HG03060 (cell line): Measurements from ENCODE around the gene ZNF609.

Experiments used
- ATAC-seq: cut with Tn5 transposase; IDR thresholded peaks from one replicate; pipeline ENCODE4 v1.9.1; 2021; ENCODE audit warnings: low read depth, moderate number of reproducible peaks; ENCODE audit not compliant: unreplicated experiment

ZNF609 gene

DNA sequence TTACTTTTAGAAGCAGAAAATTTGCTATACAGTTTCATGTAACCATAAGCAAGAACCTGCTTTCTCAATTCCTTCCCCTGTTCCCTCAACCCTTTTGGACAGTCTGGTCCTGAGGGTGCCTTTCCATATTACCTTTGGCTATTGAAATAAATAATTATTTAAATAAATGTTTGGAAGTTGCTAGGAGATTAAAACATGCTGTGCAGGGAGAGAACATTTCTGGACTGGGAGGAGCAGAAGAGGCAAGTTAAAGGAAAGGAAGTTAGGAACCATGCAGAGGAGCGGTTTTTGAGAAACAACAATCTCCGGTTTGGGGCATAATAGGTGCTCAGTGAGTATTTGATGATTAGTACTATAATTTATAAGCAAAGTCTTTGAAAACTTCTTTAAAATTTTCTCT lies 41.8 kb downstream of the ZNF609 start:
- no peak for ATAC-seq

DNA sequence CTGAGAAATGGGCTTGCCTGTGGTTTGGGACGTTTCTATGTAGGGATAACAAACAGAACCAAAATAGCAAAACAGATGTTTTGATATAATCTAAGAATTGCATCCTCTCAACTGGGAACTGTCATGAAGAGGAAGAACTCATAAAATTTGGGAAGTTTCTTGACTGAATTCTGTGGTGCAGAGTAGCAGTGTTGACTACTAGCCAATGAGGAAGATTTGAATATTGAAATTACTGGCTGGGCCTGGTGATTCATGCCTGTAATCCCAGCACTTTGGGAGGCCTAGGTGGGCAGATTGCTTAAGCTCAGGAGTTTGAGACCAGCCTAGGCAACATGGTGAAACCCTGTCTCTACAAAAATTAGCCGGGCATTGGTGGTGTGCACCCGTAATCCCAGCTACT lies 42.2 kb downstream of the ZNF609 start:
- ATAC-seq, result no peak

DNA sequence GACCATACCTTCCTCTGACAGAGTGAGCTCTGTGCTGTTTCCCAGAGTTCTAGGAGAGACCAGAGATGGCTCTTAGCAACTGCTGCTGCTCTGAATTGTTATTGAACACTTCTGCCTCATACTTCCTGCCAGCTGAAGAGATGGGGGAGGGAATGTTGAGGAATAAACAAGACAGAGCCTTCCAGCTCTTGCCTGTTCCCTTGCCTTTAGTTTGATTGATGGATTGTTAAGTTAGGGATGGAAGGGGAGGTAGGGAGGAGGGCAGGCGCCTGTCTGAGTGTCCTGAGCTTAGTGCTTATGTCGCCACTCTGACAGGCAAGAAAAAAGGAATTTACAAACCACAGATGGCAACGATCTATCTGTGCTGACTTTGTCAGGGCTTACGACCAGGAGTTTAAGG lies 42.8 kb downstream of the ZNF609 start:
- no peak for ATAC-seq

DNA sequence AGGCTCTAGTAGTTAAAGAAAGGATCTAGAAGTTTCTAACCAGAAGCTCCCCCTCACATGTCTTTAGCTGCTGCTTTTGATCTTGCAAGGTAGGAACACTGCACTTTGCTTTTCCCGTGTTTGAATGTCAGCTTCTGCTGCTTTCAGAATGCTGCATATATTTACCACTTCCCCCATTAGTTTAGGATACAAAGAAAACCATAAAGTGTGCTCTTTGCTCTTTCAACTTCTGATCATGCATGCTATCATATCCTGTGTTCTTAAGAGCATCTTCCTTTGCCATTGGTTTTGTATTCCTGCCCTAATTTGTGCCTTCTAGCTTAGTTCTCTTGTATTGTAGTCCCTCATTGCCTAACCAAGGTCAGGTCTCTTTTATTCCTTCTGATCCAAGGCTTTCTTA lies 43.3 kb downstream of the ZNF609 start:
- ATAC-seq, result no peak

DNA sequence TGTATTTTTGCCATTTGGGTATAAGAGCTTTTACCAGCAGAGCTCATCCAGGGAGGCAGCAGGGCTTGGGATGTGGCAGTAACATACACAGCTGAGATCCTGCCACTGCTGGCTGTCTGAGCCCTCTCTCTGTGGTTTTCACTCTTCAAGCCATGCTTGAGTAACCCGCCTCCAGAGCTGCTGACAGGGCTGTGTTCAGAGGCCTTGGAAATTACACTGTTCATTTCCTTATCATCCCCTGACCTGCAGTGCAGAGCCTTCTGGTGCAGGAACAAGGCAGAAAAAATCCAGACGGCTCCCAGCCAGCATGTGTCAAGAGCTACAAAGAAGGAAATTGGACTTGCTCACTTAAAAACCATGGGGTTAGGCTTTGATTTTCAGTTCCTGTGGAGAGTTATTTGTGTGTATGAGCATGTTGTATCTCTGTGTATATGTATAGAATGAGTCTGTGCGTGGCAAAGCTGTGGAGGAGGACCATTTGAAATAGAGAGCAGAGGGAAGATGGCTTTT lies 47.0 kb downstream of the ZNF609 start:
- ATAC-seq, result no peak

DNA sequence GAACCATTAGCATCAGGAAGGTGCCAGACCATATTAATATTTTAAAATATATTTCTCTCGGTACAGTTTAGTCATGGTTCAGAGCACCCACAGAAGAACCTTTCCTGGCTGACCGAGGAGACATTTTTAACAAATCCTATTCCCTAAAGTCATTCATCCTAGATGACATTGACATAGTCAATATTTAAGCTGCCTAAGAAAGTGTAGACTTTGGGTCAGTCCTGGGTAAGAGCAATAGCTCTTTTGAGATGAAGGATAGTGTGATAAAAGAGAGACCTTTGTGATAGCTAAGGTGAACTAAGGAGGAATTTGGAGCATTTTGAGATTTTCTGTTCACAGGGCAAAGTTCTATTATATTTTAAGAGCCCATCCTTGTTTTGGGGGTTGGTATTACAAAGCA lies 47.5 kb downstream of the ZNF609 start:
- no peak for ATAC-seq

DNA sequence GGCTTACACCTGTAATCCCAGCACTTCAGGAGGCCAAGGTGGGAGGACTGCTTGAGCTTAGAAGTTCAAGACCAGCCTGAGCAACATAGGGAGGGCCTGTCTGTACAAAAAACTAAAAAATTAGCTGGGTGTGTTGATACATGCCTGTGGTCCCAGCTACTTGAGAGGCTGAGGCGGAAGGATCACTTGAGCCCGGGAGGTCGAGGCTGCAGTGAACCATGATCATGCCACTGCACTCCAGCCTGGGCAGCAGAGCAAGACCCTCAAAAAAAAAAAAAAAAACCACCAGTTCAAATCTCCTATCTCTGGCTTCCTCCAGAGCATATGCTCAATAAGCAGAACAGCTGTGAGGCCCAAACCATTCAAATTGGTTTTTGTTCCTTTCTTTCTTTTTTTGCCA lies 53.4 kb downstream of the ZNF609 start:
- no peak for ATAC-seq

DNA sequence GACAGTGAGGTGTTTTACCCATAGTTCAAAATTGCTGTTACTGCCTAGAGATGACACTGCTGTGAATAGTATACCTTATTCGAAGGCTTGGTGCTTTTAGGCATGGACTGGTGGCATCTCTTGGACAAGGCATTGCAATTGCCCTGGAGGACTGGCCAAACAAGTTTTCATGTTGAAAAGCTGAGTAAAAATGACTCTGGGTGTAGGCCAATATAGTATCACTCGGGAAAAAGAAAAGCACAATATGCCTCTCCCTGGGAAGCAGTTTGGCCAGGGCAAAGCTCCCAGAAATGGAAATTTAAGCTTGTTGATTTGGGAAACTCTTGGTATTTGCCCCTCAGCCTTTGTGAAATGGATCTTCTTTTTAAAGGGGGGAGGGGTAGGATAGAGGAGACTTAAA lies 54.8 kb downstream of the ZNF609 start:
- ATAC-seq, result no peak

DNA sequence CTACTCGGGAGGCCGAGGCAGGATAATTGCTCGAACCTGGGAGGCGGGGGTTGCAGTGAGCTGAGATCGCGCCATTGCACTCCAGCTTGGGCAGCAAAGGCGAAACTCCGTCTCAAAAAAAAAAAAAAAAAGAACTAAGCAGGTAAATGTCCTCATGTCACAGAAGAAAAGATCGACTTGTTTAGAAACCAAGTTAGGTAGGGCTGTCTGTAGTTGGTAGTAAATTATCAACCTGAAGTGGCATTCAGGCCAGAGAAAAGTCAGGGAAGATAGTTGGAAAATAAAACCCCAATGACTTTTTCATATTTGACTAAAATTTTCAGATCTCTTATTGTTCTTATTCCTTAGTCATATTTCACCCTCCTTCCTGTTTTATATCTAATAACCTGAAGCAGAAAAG lies 55.4 kb downstream of the ZNF609 start:
- ATAC-seq, result no peak

DNA sequence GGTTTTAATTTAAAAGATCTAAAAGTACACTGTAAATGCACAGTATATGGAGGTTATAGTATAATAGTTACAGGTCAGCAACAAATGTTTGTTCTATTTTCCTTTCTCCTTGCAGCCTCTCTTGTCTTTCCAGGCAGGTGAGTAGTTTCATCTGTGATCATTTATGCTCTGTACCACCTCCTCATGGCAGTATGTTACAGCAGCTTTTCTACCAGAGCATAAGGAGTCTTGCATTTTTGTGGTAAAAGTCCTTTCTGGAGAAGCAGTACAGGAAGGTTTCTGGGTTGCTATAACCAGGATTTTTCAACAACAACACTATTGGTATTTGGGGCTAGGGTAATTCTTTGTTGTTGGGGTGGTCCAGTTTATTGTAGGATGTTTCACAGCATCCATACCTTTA lies 59.5 kb downstream of the ZNF609 start:
- no peak for ATAC-seq

DNA sequence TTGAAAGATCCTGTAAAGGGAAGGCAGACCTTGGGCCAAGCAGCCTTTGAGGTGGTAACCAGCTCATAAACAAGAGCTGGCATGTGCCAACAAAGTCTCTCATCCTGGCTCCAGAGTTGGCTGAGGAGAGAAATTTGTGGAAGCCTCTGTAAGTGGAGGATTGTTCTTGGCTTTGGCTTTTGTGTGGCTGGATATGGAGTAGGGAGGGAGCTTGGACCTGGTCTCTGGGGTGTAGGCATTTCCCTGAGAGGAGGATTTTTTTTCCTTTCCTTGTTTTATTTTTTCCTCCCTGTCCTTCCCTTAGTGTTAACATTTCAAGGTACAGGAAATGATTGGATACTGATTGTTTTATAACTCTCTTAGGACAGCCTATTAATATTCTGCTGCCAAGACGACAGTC lies 60.8 kb downstream of the ZNF609 start:
- ATAC-seq, result no peak

DNA sequence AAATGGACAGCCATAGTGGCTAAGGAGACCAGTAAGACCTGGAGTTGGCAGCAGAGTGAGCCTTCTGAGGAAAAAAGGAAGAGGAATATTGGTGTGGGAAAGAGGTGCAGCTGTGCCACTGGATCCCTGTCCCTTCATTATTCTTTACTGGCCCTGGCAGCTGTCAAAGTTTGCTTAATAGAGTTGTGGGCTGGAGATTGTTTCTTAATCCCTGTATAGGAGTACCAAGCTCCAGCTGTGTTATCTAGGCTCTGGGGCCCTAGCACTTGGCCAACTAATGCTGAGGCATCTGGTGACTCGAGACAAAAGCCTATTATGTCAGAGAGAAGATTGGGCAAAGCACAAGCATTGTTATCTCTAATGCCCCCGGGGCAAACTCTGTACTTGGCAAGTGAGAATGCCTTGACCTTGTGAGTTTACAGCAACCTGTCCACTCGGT lies 61.4 kb downstream of the ZNF609 start:
- no peak for ATAC-seq

DNA sequence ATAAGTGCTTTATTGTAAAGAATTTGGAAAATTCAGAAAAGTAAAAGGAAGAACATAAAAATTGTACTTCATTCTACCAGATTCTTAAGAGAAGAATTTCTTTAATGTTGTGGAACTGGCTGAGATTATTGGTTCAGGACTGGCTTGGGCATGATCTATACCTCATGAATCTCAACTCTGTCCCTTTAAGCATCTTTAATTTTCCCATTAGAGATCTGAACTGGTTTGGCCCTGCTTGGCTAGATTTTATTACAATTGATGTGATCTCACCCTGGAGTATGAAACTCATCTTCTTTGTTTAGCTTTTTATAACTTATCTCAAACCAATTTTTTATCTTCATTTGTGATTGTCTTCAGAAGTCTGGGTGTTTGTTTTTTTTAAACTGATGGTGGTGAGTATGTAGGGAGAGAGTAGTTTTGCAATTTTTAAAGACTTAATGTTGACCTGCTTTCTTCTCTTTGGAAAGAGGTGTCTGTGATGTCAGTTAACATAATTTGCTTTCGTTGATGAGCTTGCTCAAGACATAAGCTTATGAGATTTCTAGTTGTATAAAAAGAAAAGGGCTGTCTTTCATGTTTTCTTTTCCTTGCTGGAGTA lies 61.9 kb downstream of the ZNF609 start:
- no peak for ATAC-seq

DNA sequence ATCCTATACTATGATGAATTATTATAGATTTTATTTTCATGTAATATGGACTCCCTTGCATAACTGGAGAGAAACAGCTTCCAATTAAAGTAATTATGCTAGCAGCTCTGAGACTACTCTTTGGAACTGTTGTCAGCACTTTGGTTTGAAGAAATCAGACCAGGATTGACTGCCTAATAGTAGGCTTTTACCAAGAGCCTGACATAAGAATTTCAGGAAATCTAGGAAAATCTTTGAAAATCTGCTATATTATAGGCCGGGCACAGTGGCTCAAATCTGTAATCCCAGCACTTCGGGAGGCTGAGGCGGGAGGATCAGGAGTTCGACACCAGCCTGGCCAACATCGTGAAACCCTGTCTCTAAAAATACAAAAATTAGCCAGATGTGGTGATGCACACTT lies 62.9 kb downstream of the ZNF609 start:
- no peak for ATAC-seq

DNA sequence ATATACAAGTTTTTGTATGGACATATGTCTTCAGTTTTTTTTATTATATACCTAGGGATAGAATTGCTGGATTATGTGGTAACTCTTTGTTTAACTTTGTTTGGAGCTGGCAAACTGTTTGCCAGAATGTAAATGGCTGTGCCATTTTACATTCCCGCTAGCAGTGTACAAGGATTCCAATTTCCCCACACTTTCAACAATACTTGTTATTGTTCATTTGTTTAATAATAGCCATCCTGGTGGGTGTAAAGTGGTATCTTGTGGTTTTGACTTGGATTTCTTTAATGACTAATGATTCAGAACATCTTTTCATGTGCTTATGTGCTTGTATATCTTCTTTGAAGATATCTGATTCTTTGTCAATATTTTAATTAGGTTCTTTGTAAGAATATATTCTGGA lies 64.4 kb downstream of the ZNF609 start:
- no peak for ATAC-seq

DNA sequence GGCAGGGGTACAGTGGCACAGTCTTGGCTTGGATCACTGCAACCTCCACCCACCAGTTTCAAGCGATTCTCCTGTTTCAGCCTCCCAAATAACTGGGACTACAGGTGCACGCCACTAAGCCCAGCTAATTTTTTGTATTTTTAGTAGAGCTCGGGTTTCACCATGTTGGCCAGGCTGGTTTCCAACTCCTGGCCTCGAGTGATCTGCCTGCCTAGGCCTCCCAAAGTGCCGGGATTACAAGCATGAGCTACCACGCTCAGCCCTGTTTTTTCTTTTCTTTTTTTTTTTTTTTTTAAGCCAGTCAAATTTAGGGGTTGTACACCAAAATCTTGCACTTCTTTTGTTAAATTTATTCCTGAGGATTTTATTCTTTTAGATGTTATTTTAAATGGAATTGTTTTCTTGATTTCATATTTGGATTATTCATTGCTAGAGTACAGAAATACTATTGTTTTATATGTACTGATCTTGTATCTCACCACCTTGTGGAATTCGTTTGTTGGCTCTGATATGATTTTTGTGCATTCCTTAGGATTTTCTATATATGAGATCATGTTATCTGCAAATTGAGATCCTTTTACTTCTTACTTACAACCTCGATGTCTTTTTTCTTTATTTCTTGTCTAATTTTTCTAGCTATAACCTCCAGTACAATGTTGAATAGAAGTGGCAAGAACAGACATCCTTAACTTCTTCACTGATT lies 65.6 kb downstream of the ZNF609 start:
- no peak for ATAC-seq

DNA sequence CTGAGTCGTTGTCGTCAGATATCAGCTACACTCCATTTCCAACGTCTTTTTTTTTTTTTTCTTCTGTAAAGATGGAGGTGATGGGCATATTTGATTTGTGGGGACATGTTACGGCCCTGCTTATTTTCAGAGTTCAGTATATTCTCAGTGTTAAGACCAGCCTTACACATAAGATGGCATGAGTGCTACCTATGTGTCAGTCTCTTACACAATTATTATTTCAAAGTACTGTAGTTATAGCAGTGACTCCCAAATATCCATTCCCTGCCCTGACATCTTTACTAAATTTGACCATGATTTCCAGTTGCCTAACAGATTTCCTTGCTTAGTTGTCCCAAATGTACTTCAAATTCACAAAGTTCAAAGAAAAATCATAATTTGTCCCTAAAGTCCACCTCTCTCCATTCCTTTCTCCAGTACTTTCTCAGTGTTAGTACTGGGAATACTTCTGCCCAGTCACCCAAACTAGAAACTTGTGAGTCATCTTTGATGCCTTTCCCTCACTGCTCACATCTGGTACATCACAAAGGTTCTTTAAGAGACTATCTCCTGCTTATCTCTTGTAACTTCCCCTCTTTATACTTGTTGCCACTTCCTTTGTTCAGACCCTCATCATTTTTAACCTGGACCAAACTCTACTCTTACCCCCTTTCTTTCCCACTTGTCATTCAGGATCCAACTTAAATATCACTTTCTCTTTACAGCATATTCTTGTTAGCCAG lies 67.0 kb downstream of the ZNF609 start:
- ATAC-seq, result no peak

DNA sequence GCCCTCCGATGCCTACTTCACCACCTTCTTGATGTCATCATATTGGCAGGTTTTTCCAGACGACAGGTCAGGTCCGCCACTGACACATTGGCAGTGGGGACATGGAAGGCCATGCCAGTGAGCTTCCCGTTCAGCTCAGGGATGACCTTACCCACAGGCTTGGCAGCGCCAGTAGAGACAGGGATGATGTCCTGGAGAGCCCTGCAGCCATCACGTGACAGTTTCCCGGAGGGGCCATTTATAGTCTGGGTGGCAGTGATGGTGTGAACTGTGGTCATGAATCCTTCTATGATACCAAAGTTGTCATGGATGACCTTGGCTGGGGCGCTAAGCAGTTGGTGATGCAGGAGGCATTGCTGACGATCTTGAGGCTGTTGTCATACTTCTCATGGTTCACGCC lies 68.5 kb downstream of the ZNF609 start:
- ATAC-seq, result no peak

DNA sequence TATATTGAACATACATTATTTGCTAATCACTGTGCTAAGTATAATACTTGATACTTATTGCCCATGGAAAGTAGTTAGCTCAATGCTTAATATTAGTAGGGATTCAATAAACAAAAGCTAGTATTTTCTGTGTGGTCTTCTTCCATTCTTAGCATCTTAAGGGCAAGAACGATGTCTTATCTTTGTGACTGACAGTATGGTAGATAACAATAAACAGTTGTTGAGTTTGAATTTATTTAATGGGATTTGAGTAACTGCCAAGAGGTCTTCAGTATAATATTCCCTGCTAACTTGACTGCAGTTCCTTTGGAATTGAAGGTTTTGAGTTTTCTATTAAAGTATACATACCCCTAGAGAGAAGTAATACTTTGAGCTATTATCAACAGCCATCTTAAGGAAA lies 70.1 kb downstream of the ZNF609 start:
- no peak for ATAC-seq

DNA sequence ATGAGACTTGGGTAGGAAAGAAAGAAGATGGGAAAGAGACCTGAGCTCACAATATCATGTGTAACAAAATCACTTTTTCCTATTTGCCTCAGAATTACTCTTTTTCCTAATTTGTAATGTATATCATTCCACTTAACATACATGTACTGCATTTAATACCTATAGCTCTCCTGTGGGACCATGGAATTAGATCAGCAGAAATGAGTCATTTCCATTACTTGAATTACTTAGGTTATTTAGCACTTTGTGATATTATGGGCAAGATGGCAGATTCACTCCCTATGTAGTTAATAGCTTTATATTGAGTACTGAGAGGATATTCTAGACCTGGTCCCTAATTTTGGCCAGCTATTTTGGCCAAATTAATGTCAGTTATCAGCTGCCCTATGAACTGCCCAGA lies 70.5 kb downstream of the ZNF609 start:
- no peak for ATAC-seq

DNA sequence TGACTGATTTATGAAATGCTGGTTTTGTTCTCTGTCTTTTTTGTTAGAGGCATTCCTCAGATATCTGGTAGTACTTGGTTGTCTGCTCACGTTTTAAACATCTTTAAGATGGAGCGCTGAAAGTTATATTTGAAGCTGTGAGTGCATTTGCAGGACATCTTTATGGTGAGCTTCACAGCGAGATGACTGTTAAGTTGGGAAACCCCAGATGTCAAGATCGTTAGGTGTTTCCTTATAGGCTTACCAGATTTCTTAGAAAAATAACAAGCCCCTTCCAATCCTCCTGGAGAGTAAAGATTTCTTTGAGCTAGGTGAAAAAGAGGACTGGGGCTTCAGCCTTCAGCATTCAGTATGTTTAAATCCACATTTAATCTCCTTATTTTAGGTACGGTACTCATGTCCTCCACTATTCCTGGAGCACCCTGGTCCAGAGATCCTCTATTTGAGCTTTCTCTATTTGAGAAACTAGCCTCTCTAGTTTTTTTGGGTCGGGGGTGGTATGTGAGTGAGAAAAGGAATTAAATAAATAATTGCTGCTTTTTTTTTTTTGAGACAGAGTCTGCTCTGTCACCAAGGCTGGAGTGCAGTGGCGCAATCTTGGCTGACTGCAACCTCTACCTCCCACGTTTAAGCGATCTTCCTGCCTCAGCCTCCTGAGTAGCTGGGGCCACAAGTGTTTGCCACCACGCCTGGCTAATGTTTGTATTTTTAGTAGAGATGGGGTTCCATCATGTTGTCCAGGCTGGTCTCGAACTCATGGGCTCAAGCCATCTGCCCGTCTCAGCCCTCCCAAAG lies 72.3 kb downstream of the ZNF609 start:
- ATAC-seq, result no peak
